Esophagus (tissue), 2 donors: ENCODE measurements around the gene PLAAT2. TPM values are rescaled to one million over a fixed set of nuclear protein-coding genes. Genes with fewer than 3 reads are reported as not detected.
"Not testable (repeated sequence)": the region's sequence is repeated elsewhere in the genome, so short reads cannot be mapped to it uniquely, and the experiment has no call there.

Experiments
- H3K27ac ChIP-seq, 2 donors: one replicate each; pipeline ENCODE4 v1.5.1; 2013; ENCODE audit warnings: low read depth in 2 of 2, mild to moderate bottlenecking in 2 of 2, inconsistent platforms in 1 of 2, low read length in 1 of 2, moderate library complexity in 1 of 2
- H3K27me3 ChIP-seq, 2 donors: one replicate each; pipeline ENCODE4 v1.6.1; 2013; ENCODE audit warnings: low read length in 2 of 2, control low read depth in 1 of 2, mild to moderate bottlenecking in 1 of 2; ENCODE audit not compliant: insufficient read depth in 2 of 2, control insufficient read depth in 1 of 2
- H3K36me3 ChIP-seq, 2 donors: one replicate each; pipeline ENCODE4 v1.6.1; 2013; ENCODE audit warnings: low read length in 1 of 2; ENCODE audit not compliant: control insufficient read depth in 2 of 2, insufficient read depth in 2 of 2
- H3K4me1 ChIP-seq, 2 donors: one replicate each; pipeline ENCODE4 v1.6.1; 2013; ENCODE audit warnings: low read length in 1 of 2; ENCODE audit not compliant: control insufficient read depth in 2 of 2, insufficient read depth in 2 of 2
- H3K4me3 ChIP-seq, 2 donors: one replicate each; pipeline ENCODE4 v1.5.1; 2013; ENCODE audit warnings: low read length in 2 of 2, mild to moderate bottlenecking in 2 of 2, low read depth in 1 of 2, moderate library complexity in 1 of 2
- H3K9me3 ChIP-seq, 2 donors: one replicate each; pipeline ENCODE4 v1.6.1; 2013; ENCODE audit warnings: mild to moderate bottlenecking in 2 of 2, low read depth in 1 of 2, low read length in 1 of 2, moderate library complexity in 1 of 2; ENCODE audit not compliant: control insufficient read depth in 2 of 2, insufficient read depth in 1 of 2
- WGBS, 2 donors: extraction: QIAGEN DNeasy Blood & Tissue Kit; methylation state at CpG; one replicate each; pipeline ENCODE4 v1.1.7; 2013; 5-methylcytosine and 5-hydroxymethylcytosine counted together
- polyA plus RNA-seq, 2 donors: library from polyadenylated mRNA; stranded (reverse); fragments of 200-250 nt; gene quantifications; one replicate each; pipeline ENCODE4 v1.2.3, GENCODE V29; 2013
- donor health status: healthy with polysubstance abuse.
- donor health status: Bipolar disorder and iron deficiency.

PLAAT2 gene
- polyA plus RNA-seq, 2 donors: 0.22 to 1.3 TPM

GRCh38 chr11:63581224-63581623 is 18.0 kb upstream of the PLAAT2 start:
- H3K36me3 ChIP-seq, H3K4me1 ChIP-seq, H3K4me3 ChIP-seq, H3K27me3 ChIP-seq, H3K9me3 ChIP-seq, H3K27ac ChIP-seq: not testable (repeated sequence)
- WGBS, 2 donors: 86 to 88% methylated on average over 7 of the region's 7 CpGs

GRCh38 chr11:63578882-63579281 is 15.7 kb upstream of the PLAAT2 start:
- H3K36me3 ChIP-seq, H3K4me3 ChIP-seq: not testable (repeated sequence)
- 79% methylated on average over 2 of the region's 3 CpGs for WGBS, 2 donors

GRCh38 chr11:63574856-63575602 is 11.8 kb upstream of the PLAAT2 start:
- Histone ChIP-seq H3K36me3 (no peaks in the 10 kb centered on the region), H3K9me3 (no peaks in the 10 kb centered on the region), H3K27me3 (no peaks in the 10 kb centered on the region), H3K27ac (peak overlapping the region; percentile 45 to 87), H3K4me1 (peaks cover 3 to 11% of the 10 kb centered on the region in 2 donors), H3K4me3 (peak overlapping the region; percentile 4 to 46)
- 41 to 53% methylated on average over 10 of the region's 10 CpGs for whole genome bisulfite sequencing, 2 donors

More at GRCh38 chr11:63578882-63579281, 15.7 kb upstream of the PLAAT2 start:
- H3K27me3 ChIP-seq, H3K27ac ChIP-seq, H3K4me1 ChIP-seq, H3K9me3 ChIP-seq: not testable (repeated sequence)

- Histone ChIP-seq H3K27ac (peak overlapping the region; percentile 45 to 87), H3K36me3 (no peaks in the 10 kb centered on the region), H3K4me3 (peak overlapping the region; percentile 4 to 46), H3K27me3 (no peaks in the 10 kb centered on the region), H3K9me3 (no peaks in the 10 kb centered on the region), H3K4me1 (peaks cover 3 to 11% of the 10 kb centered on the region in 2 donors)
- 36 to 44% methylated on average over 15 of the region's 15 CpGs for whole genome bisulfite sequencing, 2 donors
Measured at GRCh38 chr11:63573881-63574855, 11.0 kb upstream of the PLAAT2 start.

- no peaks in the 10 kb centered on the region for H3K9me3 ChIP-seq
- no peak overlapping the region for H3K27ac ChIP-seq
- H3K27me3 ChIP-seq: no peaks in the 10 kb centered on the region
- no peak overlapping the region for H3K4me3 ChIP-seq
- peaks cover 3 to 11% of the 10 kb centered on the region in 2 donors for H3K4me1 ChIP-seq
- no peaks in the 10 kb centered on the region for H3K36me3 ChIP-seq
- 46 to 64% methylated on average over 3 of the region's 3 CpGs for WGBS, 2 donors
Measured at GRCh38 chr11:63572026-63572688, 9.0 kb upstream of the PLAAT2 start.

GRCh38 chr11:63569570-63569969 is 6.4 kb upstream of the PLAAT2 start:
- H3K4me1 ChIP-seq: peaks cover 0 to 16% of the 10 kb centered on the region in 2 donors
- H3K27ac ChIP-seq: no peak overlapping the region
- no peaks in the 10 kb centered on the region for H3K9me3 ChIP-seq
- H3K27me3 ChIP-seq: no peaks in the 10 kb centered on the region
- WGBS, 2 donors: 90 to 93% methylated on average over 3 of the region's 3 CpGs
- H3K4me3 ChIP-seq: no peak overlapping the region
- no peaks in the 10 kb centered on the region for H3K36me3 ChIP-seq

GRCh38 chr11:63567044-63567840 is 4.1 kb upstream of the PLAAT2 start:
- Histone ChIP-seq H3K36me3 (no peaks in the 10 kb centered on the region), H3K27ac (peak overlapping the region; percentile 72 to 87), H3K9me3 (no peaks in the 10 kb centered on the region), H3K4me1 (peaks cover 0 to 12% of the 10 kb centered on the region in 2 donors), H3K4me3 (no peak overlapping the region), H3K27me3 (no peaks in the 10 kb centered on the region)
- 23 to 24% methylated on average over 5 of the region's 5 CpGs for WGBS, 2 donors

GRCh38 chr11:63564784-63565350 is 1.7 kb upstream of the PLAAT2 start:
- Histone ChIP-seq H3K36me3 (no peaks in the 10 kb centered on the region), H3K27me3 (no peaks in the 10 kb centered on the region), H3K4me3 (no peak overlapping the region), H3K4me1 (peaks cover 0 to 20% of the 10 kb centered on the region in 2 donors), H3K9me3 (no peaks in the 10 kb centered on the region), H3K27ac (peak overlapping the region; percentile 84 to 90)
- WGBS, 2 donors: 47 to 51% methylated on average over 4 of the region's 4 CpGs
